Pulmonary artery endothelial cell (primary cell): ENCODE data around the gene C5orf47. TPM values are rescaled to one million over a fixed set of nuclear protein-coding genes. Genes with fewer than 3 reads are reported as not detected.

ENCODE experiments used
- DNase-seq: peaks from one replicate; pipeline ENCODE4 v3.0.0-alpha.2; 2011; ENCODE audit warnings: low read depth, low spot score
- total RNA-seq: library from RNA; depleted of rRNA; stranded (reverse); fragments of >200 nt; gene quantifications from 2 replicates; pipeline ENCODE4 v1.2.3, GENCODE V29; 2014

Gene C5orf47, protein sequence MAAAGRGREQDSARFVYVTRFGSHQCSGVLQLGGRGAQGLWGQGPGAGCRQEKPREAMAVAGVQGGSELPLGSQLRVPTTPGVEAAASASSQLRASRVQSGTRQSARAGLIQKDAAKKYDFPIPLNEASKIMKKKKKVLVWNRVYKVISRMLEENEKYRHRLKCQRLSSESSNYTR
- not detected in 2 replicates for total RNA-seq

DNA sequence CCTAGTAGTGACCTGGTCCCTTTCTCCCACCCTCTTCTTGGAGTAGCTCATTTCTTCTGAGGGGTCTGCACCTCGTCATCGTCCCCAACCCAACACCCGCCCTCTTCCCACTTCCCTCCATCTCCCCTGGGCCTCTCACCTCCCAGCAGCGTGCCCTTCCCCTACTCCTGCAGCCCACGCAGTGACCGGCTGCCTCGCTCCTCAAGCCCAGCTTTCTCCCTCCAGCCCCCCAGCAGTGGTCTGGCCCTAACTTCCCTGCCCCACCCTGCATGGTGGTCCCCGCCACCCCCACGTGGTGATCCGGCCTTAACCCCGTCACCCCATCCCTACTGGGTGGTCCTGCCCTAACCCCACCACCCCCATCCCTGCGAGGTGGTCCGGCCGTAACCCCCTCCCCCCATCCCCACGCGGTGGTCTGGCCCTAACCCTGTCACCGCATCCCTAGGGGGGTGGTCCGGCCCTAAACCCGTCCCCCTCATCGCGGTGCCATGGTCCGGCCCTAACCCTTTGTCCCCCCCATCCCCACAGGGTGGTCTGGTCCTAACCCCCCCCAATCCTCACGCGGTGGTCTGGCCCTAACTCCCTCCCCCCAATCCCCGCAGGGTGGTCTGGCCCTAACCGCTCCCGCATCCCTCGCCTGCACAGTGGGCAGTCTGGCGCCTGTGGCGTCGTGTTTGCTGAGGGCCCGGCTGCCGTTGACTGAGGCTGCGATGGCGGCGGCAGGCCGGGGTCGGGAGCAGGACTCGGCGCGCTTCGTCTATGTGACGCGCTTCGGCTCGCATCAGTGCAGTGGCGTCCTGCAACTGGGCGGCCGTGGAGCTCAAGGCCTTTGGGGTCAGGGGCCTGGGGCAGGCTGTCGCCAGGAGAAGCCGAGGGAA is at the start of gene C5orf47:
Gene C5orf47 (plus strand): TSS at position 617 of the 878 bp plus-strand sequence. CDS start 94 bp downstream, at position 711.
- DNase-seq = no peak

DNA sequence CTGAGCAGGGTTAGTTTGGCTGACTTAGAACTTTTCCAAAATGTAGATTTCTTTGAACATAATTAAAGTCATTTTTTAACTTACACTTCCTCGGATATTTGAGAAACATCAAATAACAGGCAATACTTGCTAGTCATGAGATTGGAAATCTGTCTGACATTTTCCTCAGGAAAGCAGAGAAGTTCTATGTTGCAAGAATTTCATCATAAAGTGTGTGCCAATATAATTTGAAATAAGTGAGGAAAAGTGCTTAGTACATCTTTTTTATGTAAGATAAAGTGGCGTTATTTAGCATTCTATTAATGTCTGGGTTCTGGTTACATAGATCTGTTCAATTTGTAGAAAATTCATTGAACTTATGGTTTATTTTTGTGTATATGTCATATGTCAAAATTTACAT is 48.7 kb upstream of the C5orf47 start:
- DNase-seq = no peak

DNA sequence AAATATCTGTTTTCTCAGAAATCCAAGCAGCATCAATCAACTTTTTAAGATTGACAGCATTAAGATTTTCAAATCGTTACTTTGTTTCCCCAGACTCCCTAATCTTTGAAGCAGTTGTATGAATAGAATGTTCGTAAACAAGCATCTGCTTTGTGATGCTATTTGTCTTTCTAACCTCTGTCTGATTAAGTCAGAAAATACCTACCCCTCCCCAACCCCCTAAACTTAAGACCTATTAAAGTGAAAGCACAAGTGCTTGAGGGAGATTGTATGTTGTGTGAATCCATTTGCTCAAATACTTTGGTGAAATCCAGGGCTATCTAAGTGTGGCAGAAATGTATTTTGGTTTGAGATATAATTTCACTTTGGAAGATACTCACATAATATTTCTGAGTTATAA is 47.9 kb upstream of the C5orf47 start:
- no peak for DNase-seq

DNA sequence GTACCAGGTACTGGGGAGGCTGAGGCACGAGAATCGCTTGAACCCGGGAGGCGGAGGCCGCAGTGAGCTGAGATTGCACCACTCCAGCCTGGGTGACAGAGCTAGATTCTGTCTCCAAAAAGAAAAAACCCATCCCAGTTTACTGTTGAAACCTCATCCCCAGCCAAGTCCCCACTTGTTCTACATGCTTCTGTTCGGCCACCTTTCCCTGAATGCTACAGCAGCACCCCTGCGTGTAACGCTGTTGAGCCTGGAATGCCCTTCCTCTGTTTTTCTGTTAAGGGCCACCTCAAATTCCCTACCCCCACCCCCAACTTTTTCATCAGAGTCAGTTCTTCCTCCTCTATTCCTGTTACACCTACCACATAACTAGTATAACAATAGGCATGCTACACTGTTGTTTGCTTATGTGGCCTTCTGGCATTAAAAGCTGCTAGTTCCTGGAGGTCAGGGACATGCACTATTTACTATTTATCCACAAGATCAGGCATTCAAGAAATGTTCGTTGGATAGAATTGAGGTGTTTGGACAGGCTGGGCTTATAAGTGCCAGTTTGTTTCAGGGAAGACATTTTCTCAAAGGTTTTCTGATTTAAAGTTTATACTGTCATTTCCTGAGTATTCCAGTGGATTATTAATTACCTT is 47.1 kb upstream of the C5orf47 start:
- no peak for DNase-seq

DNA sequence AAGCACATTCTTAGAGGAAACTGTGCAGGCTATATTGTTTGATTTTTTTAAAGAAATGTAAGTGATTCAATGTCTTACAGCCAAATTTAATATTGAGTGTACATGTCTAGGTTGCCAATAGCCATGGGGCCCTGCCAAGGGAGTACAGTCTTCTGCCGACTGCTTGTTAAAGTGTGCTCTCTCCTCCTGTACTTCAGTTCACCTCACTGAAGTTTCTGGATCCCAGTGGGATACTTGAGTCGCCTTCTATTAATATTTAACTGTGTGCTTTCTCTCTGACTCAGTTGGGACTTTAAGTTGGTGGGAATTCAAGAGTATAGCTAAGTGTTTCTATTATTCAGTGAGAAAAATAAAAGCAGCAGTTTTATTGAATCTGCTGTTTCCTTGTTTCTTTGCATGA is 44.5 kb upstream of the C5orf47 start:
- no peak for DNase-seq

DNA sequence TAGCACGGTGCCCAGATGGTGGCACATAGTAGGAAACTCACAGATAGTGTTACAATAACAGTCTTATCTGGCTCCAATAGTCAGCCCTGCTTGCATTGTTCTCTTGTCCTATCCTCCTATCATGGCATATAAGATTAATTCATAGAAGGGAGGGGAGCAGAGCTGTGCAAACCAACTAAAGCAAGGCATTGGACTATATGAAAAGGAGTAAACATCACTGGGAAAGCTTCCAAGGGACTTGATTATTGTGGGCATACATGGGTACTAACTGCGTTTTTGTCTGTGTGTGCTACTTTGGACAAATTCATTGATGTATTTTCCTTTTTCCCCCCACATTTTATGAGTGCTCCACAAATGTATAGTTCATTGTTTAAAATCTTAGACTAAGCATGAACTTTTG is 43.8 kb upstream of the C5orf47 start:
- DNase-seq = no peak

DNA sequence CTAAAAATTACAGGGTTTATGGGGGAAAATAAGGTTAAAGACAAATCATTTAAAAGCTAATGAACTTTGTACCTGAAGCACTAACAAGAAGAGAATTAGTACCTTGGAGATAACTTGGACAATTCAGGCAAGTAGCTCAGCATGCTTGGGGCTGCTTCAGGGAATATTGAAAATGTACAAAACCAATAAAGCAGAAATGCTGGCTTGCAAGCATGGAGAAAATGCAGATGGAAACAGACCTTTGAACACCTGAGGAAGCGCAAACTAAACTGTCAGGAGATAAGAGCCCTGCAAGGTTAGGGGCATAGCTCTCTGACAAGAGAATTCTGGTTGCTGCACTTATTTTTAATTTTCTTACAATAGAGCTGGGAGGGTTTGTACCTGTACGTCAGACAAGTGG is 42.6 kb upstream of the C5orf47 start:
- DNase-seq = no peak

DNA sequence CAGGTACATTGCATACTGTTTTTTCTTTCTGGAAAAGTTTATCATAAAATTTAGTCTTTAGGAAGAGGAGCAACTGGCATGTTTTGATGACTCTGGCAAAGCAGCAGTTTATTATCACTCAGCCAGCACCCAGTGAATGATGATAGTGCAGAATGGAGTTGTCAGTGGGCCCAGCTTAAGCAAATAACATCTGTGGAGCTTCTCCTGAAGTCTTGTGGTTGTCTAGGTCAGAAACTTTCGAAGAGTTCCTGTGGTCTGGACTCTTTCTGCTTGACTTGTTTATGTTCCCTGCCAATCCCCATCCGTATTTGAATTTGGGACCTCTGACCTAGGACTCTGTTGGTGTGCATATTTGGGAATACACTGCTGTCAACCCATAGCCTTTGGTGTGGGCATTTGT is 38.1 kb upstream of the C5orf47 start:
- no peak for DNase-seq

DNA sequence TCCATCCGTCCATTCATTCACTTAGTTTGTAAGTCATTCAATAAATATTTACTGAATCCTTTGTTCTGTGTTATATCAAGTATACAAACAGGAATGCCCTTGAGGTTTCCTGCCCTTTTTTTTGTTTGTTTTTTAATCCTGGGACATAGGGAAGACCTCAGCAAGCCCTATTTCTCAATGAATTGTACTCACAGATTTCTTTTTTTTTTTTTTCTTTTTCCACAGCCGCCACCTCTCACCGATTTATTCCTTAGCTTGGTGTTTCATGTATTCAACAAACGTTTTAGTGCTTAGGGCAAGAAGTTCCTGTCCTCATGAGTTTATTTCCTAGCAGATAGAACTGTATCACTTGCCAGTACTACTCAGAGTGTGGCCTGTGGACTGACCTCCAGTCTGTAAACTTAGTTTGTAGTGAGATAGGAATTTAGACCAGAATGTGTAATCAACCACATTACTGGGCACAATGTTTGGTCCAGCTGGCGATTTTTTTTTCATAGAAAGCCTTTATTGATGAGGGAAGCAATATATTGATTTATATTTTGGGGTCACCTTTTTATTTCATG is 35.4 kb upstream of the C5orf47 start:
- no peak for DNase-seq

DNA sequence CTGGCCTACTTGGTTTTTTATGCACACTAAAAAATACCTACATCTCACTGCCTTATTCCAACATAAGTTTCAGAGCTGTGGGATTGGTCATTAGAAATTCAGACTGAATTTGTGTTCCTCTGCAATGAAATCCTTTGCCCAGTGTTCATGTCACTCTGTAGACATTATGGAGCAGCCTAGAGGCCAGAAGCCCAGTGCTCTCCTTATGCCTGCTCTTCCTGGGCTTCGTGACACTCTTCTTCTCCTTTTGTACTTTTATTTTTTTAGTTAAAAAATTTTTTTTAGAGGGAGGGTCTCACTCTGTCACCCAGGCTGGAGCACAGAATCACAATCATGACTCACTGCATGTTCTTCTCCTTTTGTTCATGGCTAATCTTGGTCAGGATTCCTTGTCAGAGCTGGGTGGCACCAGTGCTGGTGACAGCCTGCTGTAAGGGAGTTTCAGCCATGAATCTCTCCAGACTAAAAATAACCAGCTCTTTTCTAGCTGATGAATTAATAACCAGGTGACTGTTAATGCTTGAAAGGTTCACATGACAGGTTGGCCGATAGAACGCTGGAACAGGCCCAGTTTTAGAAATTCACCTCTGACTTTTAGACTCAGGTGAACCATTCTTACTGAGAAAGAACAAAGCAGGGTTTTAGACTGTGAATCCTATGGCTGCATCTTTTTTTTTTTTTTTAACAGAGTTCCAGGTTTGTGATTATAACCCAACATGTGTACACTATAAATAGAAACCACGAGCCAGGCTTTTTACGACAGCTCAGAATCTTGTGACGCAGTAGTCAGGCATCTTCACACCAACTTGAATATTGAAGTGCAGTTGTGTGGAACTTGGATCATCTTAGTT is 34.1 kb upstream of the C5orf47 start:
- no peak for DNase-seq

DNA sequence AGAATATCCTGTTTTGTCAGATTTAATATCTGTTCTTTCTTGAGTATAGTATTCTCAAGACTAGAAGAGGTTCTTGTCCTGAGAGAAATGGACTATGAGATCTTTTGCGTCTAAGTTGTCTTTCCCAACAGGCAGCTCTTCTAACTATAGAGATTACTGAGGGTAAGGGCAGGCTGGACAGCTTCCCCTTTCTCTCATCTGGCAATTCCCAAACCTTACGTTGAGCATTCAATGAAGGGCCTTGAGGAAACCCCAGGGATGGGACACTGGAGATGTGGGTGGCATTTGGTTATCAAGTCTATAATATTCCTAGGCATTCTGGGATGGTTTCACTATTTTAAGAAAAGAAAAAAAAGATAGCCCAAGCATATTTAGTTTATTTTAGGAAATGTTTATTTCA is 28.0 kb upstream of the C5orf47 start:
- no peak for DNase-seq

DNA sequence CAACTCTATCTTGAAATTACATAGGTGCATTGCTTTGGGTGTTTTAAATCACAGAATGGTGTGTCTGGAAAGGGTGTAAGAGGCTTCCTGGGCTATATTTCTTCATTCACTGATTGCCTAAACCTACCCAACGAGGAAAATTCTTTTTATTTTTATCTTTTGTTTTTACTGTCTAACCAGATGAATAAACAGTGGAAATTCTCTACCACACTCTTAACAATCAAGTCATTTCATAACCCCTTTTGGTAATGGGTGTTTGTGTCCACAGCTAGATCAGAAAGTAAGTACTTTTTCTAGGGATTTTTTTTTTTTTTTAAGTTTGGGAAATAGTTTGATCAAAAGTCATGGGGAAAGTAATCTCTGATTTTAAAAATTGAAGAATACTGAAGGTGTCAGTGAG is 27.6 kb upstream of the C5orf47 start:
- no peak for DNase-seq

DNA sequence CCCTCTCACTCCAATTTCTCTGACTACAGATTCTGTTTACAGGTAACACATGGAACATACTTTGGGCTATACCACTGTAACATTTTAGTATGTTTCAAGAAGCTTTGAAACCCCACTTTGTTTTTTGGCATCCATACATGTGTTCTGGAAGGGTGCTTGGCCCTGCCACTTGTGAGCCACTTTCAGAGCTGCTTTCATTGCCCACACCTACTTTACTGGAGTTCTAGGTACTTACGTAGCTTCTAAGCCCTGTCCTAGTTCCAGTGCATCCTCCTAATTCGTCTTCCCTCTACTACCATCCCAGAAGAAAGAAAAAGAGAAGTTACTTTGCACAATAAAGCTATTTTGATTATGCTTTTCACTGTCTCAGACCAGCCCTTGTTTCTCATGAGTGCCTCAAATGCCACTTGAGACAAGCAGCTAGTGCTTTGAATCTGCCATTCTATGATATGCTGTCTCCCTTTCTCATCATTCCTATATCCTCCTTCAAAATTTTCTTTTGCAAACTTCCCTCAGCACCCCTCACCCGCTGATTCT is 26.5 kb upstream of the C5orf47 start:
- no peak for DNase-seq

DNA sequence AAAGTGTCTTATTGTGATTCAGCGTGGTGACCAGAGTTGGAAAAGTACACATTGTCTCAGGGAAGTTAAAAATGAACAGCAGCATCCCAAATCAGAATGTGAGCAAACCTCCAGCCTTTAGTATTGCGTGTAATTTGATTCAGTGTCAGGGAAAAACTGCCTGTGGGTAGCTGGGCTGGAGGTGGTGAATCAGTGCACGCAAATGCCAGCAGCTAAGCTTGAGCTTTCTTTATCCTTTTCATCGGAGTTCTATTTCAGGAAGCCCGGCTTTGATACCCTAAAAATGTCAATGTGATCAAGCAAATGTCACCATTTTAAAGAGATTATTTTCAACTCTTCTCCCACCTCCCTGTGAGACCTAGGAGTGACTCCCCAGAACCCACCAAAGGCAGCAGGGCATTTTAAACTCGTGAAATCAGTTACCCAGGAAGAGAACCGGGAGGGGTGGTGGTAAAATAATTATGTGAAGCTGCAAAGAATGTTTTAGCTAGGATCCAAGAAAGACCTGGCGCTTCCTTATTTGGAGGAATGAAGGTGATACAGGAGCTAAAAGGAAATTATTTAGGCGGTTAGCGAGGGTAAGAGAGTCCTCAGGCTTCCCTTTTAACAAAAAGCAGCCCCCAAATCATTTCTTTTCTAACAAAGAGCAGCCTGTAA is 25.7 kb upstream of the C5orf47 start:
- DNase-seq = no peak

DNA sequence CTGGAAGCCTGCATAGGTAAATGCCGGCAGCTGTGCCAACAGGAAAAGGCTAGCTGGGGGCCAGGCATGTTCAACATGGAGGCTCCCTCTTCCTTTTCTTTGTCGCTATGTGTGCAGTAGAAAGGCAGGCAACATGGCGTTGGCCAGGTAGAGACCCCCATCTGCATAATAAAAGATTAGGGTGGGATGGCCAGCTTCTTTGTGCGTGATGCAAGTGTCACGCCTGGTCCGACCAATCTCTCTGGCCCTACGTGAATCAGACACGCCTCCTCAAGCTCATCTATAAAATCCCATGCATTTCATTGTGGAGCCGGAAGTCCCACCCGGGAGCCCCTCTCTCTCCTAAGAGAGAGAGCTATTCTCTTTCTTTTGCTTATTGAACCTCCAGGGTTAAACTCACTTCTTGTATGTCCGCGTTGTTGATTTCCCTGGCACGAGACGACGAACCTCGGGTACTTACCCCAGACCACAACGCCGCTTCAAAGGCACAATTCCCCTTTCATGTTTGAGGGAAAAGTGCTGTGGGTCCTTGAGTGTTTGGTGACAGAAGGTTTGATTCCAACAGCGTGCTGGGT is 25.0 kb upstream of the C5orf47 start:
- no peak for DNase-seq

DNA sequence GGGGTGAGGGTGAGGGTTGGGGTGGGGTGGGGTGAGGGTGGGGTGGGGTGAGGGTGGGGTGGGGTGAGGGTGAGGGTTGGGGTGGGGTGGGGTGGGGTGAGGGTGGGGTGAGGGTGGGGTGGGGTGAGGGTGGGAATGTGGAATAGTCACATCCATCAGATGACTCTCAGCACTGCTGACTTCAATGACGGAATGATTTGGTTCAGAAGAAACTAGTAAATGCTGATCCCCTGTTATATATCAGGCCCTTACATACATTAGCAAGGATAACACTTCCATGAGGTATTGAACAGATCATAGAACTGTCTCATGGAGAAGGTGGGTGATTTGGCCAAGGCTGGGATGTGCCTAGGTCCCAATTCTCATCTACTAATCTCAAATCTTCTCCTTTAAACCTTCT is 24.5 kb upstream of the C5orf47 start:
- no peak for DNase-seq

DNA sequence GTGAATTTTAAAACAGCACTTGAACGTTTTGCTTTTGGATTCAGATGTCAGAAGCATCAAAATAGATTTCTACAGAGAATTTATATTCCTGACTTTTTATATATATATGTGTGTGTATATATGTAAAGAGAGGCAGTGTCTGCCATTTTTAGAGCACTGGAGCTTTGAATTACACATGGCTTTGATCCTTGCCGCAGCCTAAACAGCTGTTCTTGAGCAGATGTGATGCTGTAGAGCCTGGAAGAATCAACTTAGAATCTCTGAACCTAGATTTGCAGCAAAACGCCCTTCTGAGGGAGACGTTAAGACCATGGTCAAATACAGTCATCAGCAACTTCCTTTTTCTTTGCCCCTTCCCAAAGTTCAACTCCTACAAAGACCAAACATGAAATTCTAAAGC is 21.7 kb upstream of the C5orf47 start:
- no peak for DNase-seq

DNA sequence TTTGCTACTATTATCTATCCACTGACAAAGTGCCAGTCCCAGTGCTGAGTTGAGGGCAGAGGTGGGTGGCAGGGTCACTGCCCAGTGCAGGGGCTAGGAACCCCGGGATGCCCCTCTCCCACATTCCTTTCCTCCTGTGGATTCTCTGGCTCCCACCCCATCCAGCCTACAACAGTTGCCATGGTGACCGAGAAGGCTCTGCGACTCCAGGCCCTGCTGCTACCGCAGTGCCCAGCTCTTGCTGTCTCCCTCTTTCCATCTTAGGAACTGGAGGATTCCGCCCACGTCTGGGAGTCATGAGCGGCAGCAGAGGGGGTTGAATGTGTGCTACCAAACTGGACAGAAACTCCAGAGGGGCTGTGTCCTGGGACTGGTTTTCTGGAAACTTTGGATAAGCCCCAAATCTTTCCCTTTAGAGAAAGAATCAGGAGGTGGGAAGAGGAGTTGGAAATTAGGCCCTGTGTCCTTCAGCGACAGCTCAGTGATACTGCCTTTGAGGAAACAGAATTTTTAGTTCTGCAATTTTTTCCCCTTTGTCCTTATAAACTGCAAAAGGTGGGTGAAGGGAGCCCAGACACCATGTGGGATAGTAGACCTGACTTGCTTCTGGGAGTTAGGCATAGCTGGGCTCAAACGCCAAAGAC is 20.7 kb upstream of the C5orf47 start:
- no peak for DNase-seq

DNA sequence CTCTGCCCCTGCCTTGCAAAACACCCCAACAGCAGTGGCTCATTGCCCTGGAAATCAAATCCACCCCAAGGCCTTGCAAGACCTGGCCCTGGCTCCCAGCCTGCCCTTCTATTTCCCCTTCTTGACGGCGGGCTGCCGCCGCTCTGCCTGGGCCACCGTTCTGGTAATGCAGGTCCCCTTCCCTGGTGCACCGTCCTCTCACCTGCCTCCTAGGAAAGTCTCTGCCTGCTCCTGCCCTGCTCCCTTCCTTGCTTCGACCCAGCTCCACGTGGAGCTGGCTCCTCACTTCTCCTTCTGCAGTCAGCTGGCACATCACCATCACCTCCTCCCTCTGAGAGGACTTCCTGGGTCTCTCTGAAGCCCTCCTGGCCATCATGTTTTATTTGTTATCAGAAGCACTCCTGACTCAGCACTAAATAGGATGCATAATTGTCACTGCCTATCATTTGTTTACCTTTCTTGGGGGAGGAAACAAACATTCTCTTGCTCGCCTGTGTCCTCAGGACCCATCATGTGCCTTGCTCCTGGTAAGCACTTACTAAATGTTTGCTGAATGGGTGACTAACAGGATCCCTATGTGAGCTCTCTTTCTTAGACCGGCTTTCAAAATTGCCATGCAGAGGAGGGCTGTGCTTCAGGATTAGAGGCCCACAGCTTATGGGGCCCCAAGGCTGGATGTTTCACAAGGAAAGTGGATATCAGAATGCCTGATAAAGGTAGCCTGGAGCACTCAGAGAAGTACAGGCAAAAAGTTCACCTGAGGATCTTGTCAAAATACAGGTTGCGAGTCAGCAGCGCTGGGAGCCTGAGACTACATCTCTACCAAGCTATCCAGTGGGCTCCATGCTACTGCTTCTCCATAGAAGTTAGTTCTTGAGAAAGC is 19.6 kb upstream of the C5orf47 start:
- DNase-seq = no peak
